ENCODE data around the gene EVA1B.

DNA sequence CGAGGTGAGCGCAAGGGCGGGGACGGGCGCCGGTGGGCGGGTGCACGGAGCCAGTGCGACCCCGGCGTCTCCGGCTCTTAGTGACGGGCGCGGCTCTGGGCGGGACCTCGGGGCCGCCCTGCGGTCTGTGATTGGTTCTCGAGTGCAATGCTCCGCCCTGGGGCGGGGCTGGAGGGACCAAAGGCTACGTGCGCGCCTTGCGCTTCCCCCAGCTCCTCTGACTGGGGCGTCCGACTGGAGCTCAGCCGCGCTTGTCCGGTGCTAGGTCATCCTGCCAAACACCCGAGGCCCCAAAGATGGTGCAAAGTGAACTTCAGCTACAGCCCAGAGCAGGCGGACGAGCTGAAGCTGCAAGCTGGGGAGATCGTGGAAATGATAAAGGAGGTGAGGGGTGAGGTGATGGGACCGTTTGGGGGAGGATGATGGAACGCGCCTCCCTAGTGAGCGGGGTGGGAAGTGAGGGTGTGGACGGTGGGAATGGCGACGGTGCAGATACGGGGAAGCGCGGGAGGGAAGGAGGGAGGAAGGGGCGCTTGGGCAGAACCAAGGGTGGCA lies 16.5 kb downstream of the EVA1B start:
- TF ChIP-seq, protein P1, sequence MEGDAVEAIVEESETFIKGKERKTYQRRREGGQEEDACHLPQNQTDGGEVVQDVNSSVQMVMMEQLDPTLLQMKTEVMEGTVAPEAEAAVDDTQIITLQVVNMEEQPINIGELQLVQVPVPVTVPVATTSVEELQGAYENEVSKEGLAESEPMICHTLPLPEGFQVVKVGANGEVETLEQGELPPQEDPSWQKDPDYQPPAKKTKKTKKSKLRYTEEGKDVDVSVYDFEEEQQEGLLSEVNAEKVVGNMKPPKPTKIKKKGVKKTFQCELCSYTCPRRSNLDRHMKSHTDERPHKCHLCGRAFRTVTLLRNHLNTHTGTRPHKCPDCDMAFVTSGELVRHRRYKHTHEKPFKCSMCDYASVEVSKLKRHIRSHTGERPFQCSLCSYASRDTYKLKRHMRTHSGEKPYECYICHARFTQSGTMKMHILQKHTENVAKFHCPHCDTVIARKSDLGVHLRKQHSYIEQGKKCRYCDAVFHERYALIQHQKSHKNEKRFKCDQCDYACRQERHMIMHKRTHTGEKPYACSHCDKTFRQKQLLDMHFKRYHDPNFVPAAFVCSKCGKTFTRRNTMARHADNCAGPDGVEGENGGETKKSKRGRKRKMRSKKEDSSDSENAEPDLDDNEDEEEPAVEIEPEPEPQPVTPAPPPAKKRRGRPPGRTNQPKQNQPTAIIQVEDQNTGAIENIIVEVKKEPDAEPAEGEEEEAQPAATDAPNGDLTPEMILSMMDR (IDR thresholded peaks at IDR 0.05): no peak
- TF ChIP-seq POLR2A (IDR thresholded peaks at IDR 0.05): peak; percentile 61 to 90

Data from heart left ventricle (tissue), 13 donors.